HTERT RPE-1 (cell line): ENCODE data around the gene C3orf20.
"Not testable (repeated sequence)": the region's sequence is repeated elsewhere in the genome, so short reads cannot be mapped to it uniquely, and the experiment has no call there.

ENCODE experiments used
- in situ Hi-C: fragments of 300-500 bp; cut with MboI; formaldehyde crosslinking; loops from 4 replicates; pipeline ENCODE4 v1.14.3; 2020; ENCODE audit warnings: low sequenced_read_pairs

C3orf20 gene

GRCh38 chr3:14752979-14753378 lies 78.0 kb downstream of the C3orf20 start:
- in situ Hi-C loops: not testable (repeated sequence)

- in situ Hi-C loops: no loop called here
Measured at GRCh38 chr3:14757153-14757700, 82.3 kb downstream of the C3orf20 start.

GRCh38 chr3:14758297-14758696 lies 83.4 kb downstream of the C3orf20 start:
- in situ Hi-C loops: no loop called here

GRCh38 chr3:14758959-14759358 lies 84.0 kb downstream of the C3orf20 start:
- in situ Hi-C loops: no loop called here

- in situ Hi-C loops: no loop called here
Measured at GRCh38 chr3:14760185-14760584, 85.2 kb downstream of the C3orf20 start.

GRCh38 chr3:14761121-14761672 lies 86.3 kb downstream of the C3orf20 start:
- in situ Hi-C loops: no loop called here

GRCh38 chr3:14761866-14762265 lies 86.9 kb downstream of the C3orf20 start:
- in situ Hi-C loops: no loop called here

GRCh38 chr3:14762701-14763100 lies 87.8 kb downstream of the C3orf20 start:
- in situ Hi-C loops: no loop called here

- in situ Hi-C loops: no loop called here
Measured at GRCh38 chr3:14764331-14765059, 89.6 kb downstream of the C3orf20 start.

- in situ Hi-C loops: no loop called here
Measured at GRCh38 chr3:14765060-14765400, 90.1 kb downstream of the C3orf20 start.

GRCh38 chr3:14765576-14766427 lies 90.9 kb downstream of the C3orf20 start:
- in situ Hi-C loops: no loop called here

GRCh38 chr3:14766428-14767244 lies 91.7 kb downstream of the C3orf20 start:
- in situ Hi-C loops: no loop called here

GRCh38 chr3:14767245-14768051 lies 92.5 kb downstream of the C3orf20 start:
- in situ Hi-C loops: no loop called here

GRCh38 chr3:14768182-14768790 lies 93.3 kb downstream of the C3orf20 start:
- in situ Hi-C loops: no loop called here

GRCh38 chr3:14768881-14769280 lies 93.9 kb downstream of the C3orf20 start:
- in situ Hi-C loops: no loop called here

- in situ Hi-C loops: no loop called here
Measured at GRCh38 chr3:14769544-14770325, 94.8 kb downstream of the C3orf20 start.

- in situ Hi-C loops: no loop called here
Measured at GRCh38 chr3:14770591-14770990, 95.7 kb downstream of the C3orf20 start.

GRCh38 chr3:14771593-14772497 lies 96.9 kb downstream of the C3orf20 start:
- in situ Hi-C loops: no loop called here
